ENCODE results near the gene COL15A1.

The COL15A1 gene

DNA sequence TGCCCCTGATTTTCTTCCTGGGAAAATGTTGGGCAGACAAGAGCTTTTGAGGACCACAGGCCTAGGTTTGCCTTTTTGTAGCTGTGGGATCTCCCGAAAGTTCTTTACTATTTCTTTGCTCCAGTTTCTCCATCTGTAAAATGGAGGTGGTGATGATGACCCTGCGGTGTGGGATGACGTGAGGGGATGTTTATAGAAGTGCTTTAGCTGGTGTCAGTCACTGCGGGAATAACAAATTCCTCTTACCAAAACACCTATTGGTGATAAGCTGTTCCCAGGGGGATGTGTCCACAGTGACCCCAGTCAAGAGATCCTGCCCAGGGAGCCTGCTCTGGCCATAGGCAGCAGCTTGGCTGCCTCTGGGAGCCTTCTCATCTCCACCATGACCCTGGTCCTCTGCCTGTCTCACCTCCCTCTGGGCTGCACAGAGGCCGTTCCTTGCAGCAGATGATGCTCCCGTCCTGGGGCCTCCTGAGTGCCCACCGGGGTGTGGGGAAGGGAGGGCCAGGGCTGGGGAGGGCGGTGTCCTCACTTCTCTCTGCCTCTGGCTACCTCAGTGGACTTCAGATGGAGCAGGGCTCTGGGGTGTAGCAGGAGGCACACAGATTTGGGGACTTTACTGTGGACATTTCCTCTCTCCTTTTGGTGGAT lies 77.2 kb downstream of the COL15A1 start:
- DNase-seq (ENCODE audit: low spot score) = peak; percentile 70
- TF ChIP-seq, protein P1, sequence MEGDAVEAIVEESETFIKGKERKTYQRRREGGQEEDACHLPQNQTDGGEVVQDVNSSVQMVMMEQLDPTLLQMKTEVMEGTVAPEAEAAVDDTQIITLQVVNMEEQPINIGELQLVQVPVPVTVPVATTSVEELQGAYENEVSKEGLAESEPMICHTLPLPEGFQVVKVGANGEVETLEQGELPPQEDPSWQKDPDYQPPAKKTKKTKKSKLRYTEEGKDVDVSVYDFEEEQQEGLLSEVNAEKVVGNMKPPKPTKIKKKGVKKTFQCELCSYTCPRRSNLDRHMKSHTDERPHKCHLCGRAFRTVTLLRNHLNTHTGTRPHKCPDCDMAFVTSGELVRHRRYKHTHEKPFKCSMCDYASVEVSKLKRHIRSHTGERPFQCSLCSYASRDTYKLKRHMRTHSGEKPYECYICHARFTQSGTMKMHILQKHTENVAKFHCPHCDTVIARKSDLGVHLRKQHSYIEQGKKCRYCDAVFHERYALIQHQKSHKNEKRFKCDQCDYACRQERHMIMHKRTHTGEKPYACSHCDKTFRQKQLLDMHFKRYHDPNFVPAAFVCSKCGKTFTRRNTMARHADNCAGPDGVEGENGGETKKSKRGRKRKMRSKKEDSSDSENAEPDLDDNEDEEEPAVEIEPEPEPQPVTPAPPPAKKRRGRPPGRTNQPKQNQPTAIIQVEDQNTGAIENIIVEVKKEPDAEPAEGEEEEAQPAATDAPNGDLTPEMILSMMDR (IDR thresholded peaks at IDR 0.05) = no peak
- H3K27ac ChIP-seq = peak overlapping the region in 1 of 2 donors; percentile 87
- no peak overlapping the region for H3K4me3 ChIP-seq

DNA sequence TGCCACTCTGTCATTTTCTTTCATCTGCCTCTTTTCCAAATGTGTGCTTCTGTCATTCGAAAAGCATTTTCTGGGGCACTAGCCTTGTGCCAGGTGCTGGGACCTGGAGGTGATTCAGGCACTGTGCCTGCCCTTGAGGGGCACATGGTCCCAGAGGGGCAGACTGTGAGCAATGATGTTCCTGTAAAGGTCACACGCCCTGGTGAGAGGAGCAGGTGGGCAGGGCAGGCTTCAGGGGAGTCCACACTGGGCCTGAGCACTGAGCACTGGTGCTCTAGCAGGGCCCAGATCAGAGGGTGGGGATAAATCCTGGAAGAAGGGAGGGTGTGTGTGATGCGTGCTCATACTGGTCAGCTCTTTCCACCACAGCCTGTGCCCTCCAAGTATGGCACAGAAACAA lies 77.8 kb downstream of the COL15A1 start:
- Histone ChIP-seq H3K27ac (peak overlapping the region in 1 of 2 donors; percentile 87), H3K4me3 (no peak overlapping the region)
- DNase-seq (ENCODE audit: low spot score) = peak; percentile 65
- TF ChIP-seq, protein P1 (IDR thresholded peaks at IDR 0.05) = no peak

DNA sequence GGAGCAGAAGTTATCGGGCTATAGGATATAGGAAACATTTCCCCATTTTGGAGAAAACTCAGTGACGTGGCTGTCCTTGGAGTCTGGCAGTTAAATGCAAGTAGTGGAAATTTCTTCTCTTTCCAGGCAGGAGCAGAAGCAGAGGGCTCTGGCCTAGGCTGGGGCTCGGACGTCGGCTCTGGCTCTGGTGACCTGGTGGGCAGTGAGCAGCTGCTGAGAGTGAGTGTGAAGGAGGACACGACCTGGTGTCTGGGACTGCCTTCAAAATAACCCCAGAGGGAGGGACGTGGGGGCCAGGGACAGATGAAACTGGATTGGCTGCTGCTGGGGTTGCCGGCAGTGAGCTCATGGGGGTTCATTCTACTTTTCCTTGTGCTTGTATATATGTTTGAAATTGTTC lies 79.5 kb downstream of the COL15A1 start:
- Histone ChIP-seq H3K4me3 (no peak overlapping the region), H3K27ac (peak overlapping the region in 1 of 2 donors; percentile 59)
- TF ChIP-seq, protein P1 (IDR thresholded peaks at IDR 0.05) = no peak
- no peak for DNase-seq (ENCODE audit: low spot score)

DNA sequence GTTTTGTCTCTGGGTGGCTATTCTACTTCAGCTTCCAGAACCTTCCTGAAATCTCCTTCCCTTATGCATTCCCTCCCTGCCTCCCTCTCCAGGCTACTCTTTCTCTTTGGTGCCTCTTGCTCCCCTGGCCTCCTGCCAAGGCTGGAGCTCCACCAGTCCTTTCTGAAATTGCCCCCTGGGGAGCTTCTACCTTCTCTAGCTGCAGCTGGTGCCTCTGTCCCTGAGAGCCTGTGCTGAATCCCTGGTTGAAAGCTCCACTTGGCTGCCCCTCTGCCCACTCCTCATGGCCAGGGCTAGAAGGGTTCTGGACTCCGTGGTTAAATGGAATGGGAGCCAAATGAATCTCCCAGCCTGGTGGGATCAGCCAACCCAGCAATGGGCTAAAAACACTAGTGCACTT lies 80.1 kb downstream of the COL15A1 start:
- DNase-seq (ENCODE audit: low spot score) = no peak
- no peak overlapping the region for H3K4me3 ChIP-seq
- H3K27ac ChIP-seq = peak overlapping the region in 1 of 2 donors; percentile 59
- TF ChIP-seq, protein P1 (IDR thresholded peaks at IDR 0.05) = no peak

DNA sequence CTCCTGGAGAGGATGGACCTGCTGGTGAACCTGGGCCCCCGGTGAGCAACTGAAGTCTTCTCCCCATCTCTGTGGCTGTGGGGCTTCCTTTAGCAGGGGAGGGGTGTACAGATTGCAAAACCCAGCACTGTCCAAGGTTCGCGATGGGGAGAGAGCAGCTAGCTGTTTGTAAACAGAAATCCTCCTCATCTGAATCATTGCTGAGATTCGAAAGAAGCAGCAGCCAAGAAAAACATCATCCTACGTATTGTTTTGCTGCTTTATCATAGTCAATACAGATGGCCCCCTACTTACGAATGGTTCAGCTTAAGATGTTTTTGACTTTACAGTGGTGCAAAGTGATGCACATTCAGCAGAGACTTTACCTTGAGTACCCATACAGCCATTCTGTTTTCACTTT lies 81.3 kb downstream of the COL15A1 start:
- TF ChIP-seq, protein P1 (IDR thresholded peaks at IDR 0.05) = no peak
- H3K4me3 ChIP-seq = no peak overlapping the region
- DNase-seq (ENCODE audit: low spot score) = no peak
- peak overlapping the region in 1 of 2 donors; percentile 3 for H3K27ac ChIP-seq

DNA sequence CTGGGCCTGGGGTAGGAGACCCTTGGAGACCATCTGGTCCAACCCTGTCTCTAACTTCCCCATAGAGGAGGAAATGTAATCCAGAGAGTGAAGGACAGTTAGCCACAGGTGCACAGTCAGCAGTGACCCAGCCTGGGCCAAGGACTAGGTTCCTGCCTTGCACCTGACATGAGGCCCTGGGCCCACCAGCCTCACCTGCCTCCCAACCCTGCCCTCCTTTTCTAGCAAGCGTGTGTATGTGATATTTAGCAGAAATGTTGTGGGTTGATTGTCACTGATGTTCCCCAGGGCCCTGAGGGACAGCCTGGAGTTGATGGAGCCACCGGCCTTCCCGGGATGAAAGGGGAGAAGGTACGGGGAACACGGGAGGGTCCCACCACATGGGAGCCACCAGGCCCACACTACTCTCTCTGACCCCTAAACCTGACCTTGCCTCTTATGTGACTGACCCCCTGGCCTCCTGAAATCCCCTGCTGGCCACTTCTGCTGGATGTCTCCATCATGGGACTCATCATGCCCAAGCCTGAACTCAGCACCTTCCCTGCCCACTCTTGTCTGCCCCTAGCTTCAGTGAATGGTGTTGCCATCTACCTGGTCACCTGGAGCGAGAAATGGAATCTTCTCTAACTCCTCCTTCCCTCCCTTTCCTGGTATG lies 82.0 kb downstream of the COL15A1 start:
- no peak for DNase-seq (ENCODE audit: low spot score)
- Histone ChIP-seq H3K4me3 (no peak overlapping the region), H3K27ac (peak overlapping the region in 1 of 2 donors; percentile 25)
- TF ChIP-seq, protein P1 (IDR thresholded peaks at IDR 0.05) = no peak
